ENCODE results near the gene DPP9. TPM values are rescaled to one million over a fixed set of nuclear protein-coding genes. Genes with fewer than 3 reads are reported as not detected.

The DPP9 gene
- 10 to 100 TPM; 29.6 to 90.6 (median 40.5) TPM for total RNA-seq
- 10 to 100 TPM; 27.6 to 62.6 (median 31.7) TPM for polyA plus RNA-seq

DNA sequence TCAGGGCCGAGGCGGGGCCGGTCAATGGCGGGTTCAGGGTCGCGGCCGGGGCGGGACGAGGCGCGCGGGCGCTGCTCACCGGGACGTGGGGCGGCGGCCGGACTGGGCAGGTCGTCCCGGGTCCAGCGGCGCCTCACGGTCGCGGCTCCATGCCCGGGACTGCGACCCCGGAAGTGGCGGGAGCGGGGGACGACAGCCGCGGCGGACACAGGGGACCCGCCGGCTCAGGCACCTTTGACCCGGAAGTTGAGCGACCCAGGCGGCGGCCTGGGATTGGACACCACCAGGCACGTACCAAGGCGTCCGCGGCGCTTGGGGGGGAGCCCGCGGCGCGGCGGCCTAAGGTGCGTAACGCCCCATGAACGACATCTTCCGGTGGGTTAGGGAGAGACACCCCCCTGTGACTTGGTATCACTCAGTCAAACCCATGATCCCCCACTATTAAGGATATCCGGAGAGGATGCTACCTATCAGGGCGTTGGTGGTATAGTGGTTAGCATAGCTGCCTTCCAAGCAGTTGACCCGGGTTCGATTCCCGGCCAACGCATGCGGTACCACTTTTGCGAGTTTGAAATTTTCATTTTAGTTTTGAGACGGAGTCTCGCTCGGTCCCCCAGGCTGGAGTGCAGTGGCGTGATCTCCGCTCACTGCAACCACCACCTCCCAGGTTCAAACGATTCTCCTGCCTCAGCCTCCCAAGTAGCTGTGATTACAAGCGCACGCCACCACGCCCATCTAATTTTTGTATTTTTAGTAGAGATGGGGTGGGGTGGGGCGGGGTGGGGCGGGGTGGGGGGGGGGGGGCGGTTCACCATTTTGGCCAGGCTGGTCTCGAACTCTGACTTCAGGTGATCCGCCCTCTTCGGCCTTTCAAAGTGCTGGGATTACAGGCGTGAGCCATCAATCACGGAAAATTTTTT is at the start of gene DPP9:
Gene DPP9, minus strand, starts transcription at position 248 of the 920 bp plus-strand sequence. CDS start 3,936 bp downstream, outside the sequence.
- peak; percentile 99 for DNase-seq
- Histone ChIP-seq H3K36me3 (peaks cover 6 to 30% (median 15%) of the 10 kb centered on the region in 4 donors), H3K27ac (peak within 1 kb of the TSS; percentile 82 to 97 (median 91)), H3K9me3 (no peaks in the 10 kb centered on the region), H3K27me3 (no peaks in the 10 kb centered on the region), H3K4me3 (peak within 1 kb of the TSS; percentile 66 to 100 (median 92)), H3K4me1 (peaks cover 0 to 25% (median 20%) of the 10 kb centered on the region in 4 donors)
- intact Hi-C loops (cut with DNase I), result loop anchor here (1.0 to 10.0 kb wide), 4 partner anchors 67 to 251 kb away; partner anchors contain the start of genes FEM1A, PLIN3 and TNFAIP8L1
- TF ChIP-seq EP300 (IDR thresholded peaks at IDR 0.05), result peak in 1 of 4 donors; percentile 21
- no peak for TF ChIP-seq POLR2A (IDR thresholded peaks at IDR 0.05)
- TF ChIP-seq, protein P1, sequence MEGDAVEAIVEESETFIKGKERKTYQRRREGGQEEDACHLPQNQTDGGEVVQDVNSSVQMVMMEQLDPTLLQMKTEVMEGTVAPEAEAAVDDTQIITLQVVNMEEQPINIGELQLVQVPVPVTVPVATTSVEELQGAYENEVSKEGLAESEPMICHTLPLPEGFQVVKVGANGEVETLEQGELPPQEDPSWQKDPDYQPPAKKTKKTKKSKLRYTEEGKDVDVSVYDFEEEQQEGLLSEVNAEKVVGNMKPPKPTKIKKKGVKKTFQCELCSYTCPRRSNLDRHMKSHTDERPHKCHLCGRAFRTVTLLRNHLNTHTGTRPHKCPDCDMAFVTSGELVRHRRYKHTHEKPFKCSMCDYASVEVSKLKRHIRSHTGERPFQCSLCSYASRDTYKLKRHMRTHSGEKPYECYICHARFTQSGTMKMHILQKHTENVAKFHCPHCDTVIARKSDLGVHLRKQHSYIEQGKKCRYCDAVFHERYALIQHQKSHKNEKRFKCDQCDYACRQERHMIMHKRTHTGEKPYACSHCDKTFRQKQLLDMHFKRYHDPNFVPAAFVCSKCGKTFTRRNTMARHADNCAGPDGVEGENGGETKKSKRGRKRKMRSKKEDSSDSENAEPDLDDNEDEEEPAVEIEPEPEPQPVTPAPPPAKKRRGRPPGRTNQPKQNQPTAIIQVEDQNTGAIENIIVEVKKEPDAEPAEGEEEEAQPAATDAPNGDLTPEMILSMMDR (IDR thresholded peaks at IDR 0.05), result no peak
- peak; percentile 54 to 85 (median 78) for TF ChIP-seq POLR2AphosphoS5 (IDR thresholded peaks at IDR 0.05)
- WGBS, 2 donors, result 0 to 1% methylated on average over 79 of the region's 79 CpGs

DNA sequence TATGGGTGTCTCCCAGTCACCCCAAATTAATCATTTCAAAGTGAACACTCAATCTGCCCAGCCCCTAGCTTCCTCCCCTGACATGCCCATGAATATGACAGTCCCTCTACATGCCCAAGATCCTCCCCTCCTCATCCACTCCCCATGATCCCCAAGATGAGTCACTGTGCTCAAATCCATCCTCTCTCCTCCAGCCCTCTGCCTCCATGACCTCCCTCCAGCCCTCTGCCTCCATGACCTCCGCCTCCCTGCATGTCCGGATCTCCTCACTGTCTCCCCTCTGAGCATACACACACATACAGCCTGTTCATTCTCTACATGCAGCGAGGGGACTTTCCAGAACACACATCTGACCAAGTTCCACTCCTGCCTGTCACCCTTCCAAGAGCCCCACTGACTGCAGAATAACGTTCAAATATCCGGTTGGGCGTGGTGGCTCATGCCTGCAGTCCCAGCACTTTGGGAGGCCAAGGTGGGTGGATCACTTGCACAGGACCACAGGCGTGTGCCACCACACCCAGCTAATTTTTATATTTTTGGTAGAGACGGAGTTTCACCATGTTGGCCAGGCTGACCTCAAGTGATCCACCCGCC is 49.5 kb upstream of the DPP9 start:
- peaks cover 0 to 5% (median 0%) of the 10 kb centered on the region in 3 donors for H3K27me3 ChIP-seq
- no peaks in the 10 kb centered on the region for H3K4me1 ChIP-seq
- TF ChIP-seq POLR2A (IDR thresholded peaks at IDR 0.05) (no peak), POLR2AphosphoS5 (IDR thresholded peaks at IDR 0.05) (no peak), EP300 (IDR thresholded peaks at IDR 0.05) (no peak)
- TF ChIP-seq, protein P1 (IDR thresholded peaks at IDR 0.05), result no peak
- H3K9me3 ChIP-seq, result no peaks in the 10 kb centered on the region
- no peak for DNase-seq
- no peaks in the 10 kb centered on the region for H3K36me3 ChIP-seq
- intact Hi-C loops (cut with DNase I), result no loop called here
- 40 to 67% methylated on average over 9 of the region's 9 CpGs for WGBS, 2 donors
- H3K4me3 ChIP-seq, result no peak overlapping the region
- H3K27ac ChIP-seq, result no peak overlapping the region

DNA sequence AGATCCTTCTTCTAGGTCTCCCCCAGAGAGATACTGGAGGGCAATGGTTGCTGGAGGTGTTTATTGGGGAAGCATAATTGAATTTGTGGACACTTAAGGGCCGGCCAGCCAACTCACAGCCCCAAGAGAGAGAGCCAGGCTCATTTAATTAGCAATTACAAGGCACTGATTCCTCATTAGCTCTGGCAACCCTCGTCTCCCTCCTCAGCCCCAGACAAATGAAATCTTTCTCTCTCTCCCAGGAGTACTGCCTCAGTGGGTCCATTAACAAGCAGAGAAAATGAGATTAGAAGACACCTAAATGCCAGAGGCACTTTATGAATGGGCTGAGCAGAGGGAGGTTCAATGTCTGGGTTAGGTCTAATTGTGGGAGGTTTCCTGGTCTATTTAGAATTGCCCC is 48.9 kb upstream of the DPP9 start:
- Histone ChIP-seq H3K36me3 (no peaks in the 10 kb centered on the region), H3K27ac (no peak overlapping the region), H3K27me3 (peaks cover 0 to 5% (median 0%) of the 10 kb centered on the region in 3 donors), H3K4me1 (no peaks in the 10 kb centered on the region), H3K9me3 (no peaks in the 10 kb centered on the region), H3K4me3 (no peak overlapping the region)
- intact Hi-C loops (cut with DNase I), result no loop called here
- DNase-seq, result no peak
- TF ChIP-seq POLR2AphosphoS5 (IDR thresholded peaks at IDR 0.05) (no peak), EP300 (IDR thresholded peaks at IDR 0.05) (no peak), POLR2A (IDR thresholded peaks at IDR 0.05) (no peak)
- TF ChIP-seq, protein P1 (IDR thresholded peaks at IDR 0.05), result no peak
- 32 to 56% methylated on average over 2 of the region's 2 CpGs for WGBS, 2 donors

DNA sequence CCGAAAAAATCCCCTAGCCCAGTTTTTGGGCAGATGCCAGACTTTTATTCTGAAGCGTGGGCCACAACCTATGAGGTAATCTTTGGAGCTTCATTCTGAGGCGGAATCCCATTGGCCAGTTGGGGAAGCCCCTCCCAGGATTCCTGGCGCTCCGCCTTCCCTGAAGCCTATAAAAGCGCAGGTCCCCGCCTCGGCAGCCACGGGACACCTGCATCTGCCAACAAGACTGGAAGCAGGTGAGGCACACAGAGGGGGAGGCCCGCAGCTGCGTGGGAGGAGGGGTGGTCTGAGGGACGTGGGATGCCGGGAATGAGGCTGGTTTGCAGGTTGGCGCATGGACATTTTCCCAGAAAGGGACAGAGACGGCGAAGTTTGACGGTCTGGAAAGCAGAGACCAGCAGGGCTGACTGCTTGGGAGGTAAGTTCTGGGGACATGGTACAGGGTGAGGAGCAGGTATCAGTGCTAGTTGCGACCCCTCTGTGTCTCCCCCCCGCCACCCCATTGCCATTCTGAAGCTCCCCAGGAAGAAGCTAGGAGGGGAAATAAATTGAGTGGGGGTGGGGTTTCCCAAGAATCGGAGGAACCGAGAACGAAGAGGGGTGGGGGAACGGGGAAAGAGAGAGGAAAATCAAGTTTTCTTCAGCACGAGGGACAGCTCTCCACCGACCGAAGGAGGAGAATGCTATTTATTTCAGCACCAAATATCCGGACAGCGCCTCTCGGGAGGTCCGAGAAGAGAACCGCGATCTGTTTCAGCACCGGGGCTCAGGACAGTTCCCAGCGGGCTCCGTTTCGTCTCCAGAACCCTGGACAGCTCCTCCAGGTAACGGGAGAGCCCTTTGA is 45.5 kb upstream of the DPP9 start:
- Histone ChIP-seq H3K9me3 (no peaks in the 10 kb centered on the region), H3K4me3 (no peak overlapping the region), H3K4me1 (no peaks in the 10 kb centered on the region), H3K27ac (no peak overlapping the region), H3K36me3 (no peaks in the 10 kb centered on the region), H3K27me3 (no peaks in the 10 kb centered on the region)
- no peak for TF ChIP-seq EP300 (IDR thresholded peaks at IDR 0.05)
- TF ChIP-seq POLR2A (IDR thresholded peaks at IDR 0.05), result no peak
- peak in 1 of 4 donors; percentile 13 for TF ChIP-seq POLR2AphosphoS5 (IDR thresholded peaks at IDR 0.05)
- TF ChIP-seq, protein P1 (IDR thresholded peaks at IDR 0.05), result no peak
- intact Hi-C loops (cut with DNase I), result no loop called here
- WGBS, 2 donors, result 12 to 13% methylated on average over 37 of the region's 37 CpGs
- peak; percentile 85 for DNase-seq
